ENCODE results near the gene SASS6.

GRCh38 chr1:100076319-100076718 lies 56.4 kb downstream of the SASS6 start:
- no peak for TF ChIP-seq CTCF (IDR thresholded peaks at IDR 0.05)
- TF ChIP-seq ZFX (IDR thresholded peaks at IDR 0.05; ENCODE audit: borderline replicate concordance) = no peak

All from 22Rv1 (cell line).